Measurements from ENCODE around the gene ZNF134.
A peak's percentile ranks its signal among the peaks of the same experiment; 100 is the strongest.

The ZNF134 gene

GRCh38 chr19:57613941-57614743, at the start of gene ZNF134:
Gene ZNF134 (plus strand): TSS chr19:57614242. CDS start chr19:57619469, 5,227 bp downstream.
- peak; percentile 97 for DNase-seq (ENCODE audit: low spot score)

- DNase-seq (ENCODE audit: low spot score): no peak
Observed at GRCh38 chr19:57566396-57567265, 47.4 kb upstream of the ZNF134 start.

GRCh38 chr19:57570707-57571106, 43.3 kb upstream of the ZNF134 start:
- no peak for DNase-seq (ENCODE audit: low spot score)

- no peak for DNase-seq (ENCODE audit: low spot score)
Observed at GRCh38 chr19:57572415-57572947, 41.6 kb upstream of the ZNF134 start.

- DNase-seq (ENCODE audit: low spot score): no peak
Observed at GRCh38 chr19:57576661-57577060, 37.4 kb upstream of the ZNF134 start.

GRCh38 chr19:57578487-57579205, 35.4 kb upstream of the ZNF134 start, which contains the start of gene ZNF416:
Gene ZNF416 (minus strand): TSS chr19:57578911. CDS start chr19:57578704, 207 bp downstream.
- peak; percentile 99 for DNase-seq (ENCODE audit: low spot score)

GRCh38 chr19:57583104-57583520, 30.9 kb upstream of the ZNF134 start:
- DNase-seq (ENCODE audit: low spot score): no peak

- peak; percentile 95 for DNase-seq (ENCODE audit: low spot score)
Observed at GRCh38 chr19:57583521-57584416, 30.3 kb upstream of the ZNF134 start, which contains the start of gene ZIK1. Gene ZIK1 (plus strand): TSS chr19:57584145. CDS start chr19:57584357, 212 bp downstream.

- peak; percentile 78 for DNase-seq (ENCODE audit: low spot score)
Observed at GRCh38 chr19:57587529-57587928, 26.5 kb upstream of the ZNF134 start.

- no peak for DNase-seq (ENCODE audit: low spot score)
Observed at GRCh38 chr19:57599377-57599760, 14.7 kb upstream of the ZNF134 start.

GRCh38 chr19:57599761-57600383, 14.2 kb upstream of the ZNF134 start, which contains the start of gene ZNF530:
Gene ZNF530 (plus strand): TSS chr19:57599885. CDS start chr19:57604346, 4,461 bp downstream.
- peak; percentile 93 for DNase-seq (ENCODE audit: low spot score)

- DNase-seq (ENCODE audit: low spot score): no peak
Observed at GRCh38 chr19:57606931-57607330, 7.1 kb upstream of the ZNF134 start.

- DNase-seq (ENCODE audit: low spot score): no peak
Observed at GRCh38 chr19:57611113-57611512, 2.9 kb upstream of the ZNF134 start.

GRCh38 chr19:57615346-57615745, 1.3 kb downstream of the ZNF134 start:
- no peak for DNase-seq (ENCODE audit: low spot score)

- no peak for DNase-seq (ENCODE audit: low spot score)
Observed at GRCh38 chr19:57620673-57621348, 6.8 kb downstream of the ZNF134 start.

- DNase-seq (ENCODE audit: low spot score): no peak
Observed at GRCh38 chr19:57623091-57623490, 9.0 kb downstream of the ZNF134 start.

- peak; percentile 97 for DNase-seq (ENCODE audit: low spot score)
Observed at GRCh38 chr19:57632987-57633831, 19.2 kb downstream of the ZNF134 start, which contains the start of gene ZNF211. Gene ZNF211 (plus strand): TSS chr19:57633168. CDS start chr19:57633347, 179 bp downstream.

GRCh38 chr19:57633832-57634131, 19.7 kb downstream of the ZNF134 start:
- DNase-seq (ENCODE audit: low spot score): no peak

- no peak for DNase-seq (ENCODE audit: low spot score)
Observed at GRCh38 chr19:57637379-57637778, 23.3 kb downstream of the ZNF134 start.
